ENCODE data around the gene NIP7.

Gene NIP7

GRCh38 chr16:69328854-69329316 is 10.7 kb upstream of the NIP7 start:
- Histone ChIP-seq H3K4me3 (ENCODE audit: low read length) (peak overlapping the region; percentile 88), H3K4me1 (ENCODE audit: control insufficient read depth, insufficient read depth, low read length) (peaks cover 42% of the 10 kb centered on the region), H3K36me3 (ENCODE audit: control insufficient read depth, insufficient read depth, low read length, severe bottlenecking) (peaks cover 55% of the 10 kb centered on the region), H3K27me3 (replicated peaks; ENCODE audit: control insufficient read depth, insufficient read depth, low read length) (no peaks in the 10 kb centered on the region), H3K9ac (ENCODE audit: low read length) (peak overlapping the region; percentile 96), H3K9me3 (ENCODE audit: control insufficient read depth, low read length) (no peaks in the 10 kb centered on the region)
- no peak for DNase-seq (ENCODE audit: low read depth)

GRCh38 chr16:69329369-69330285 is 9.9 kb upstream of the NIP7 start:
- peaks cover 55% of the 10 kb centered on the region for H3K36me3 ChIP-seq (ENCODE audit: control insufficient read depth, insufficient read depth, low read length, severe bottlenecking)
- no peaks in the 10 kb centered on the region for H3K27me3 ChIP-seq (replicated peaks; ENCODE audit: control insufficient read depth, insufficient read depth, low read length)
- peak overlapping the region; percentile 88 for H3K4me3 ChIP-seq (ENCODE audit: low read length)
- no peak for DNase-seq (ENCODE audit: low read depth)
- H3K9ac ChIP-seq (ENCODE audit: low read length): peak overlapping the region; percentile 96
- peaks cover 37% of the 10 kb centered on the region for H3K4me1 ChIP-seq (ENCODE audit: control insufficient read depth, insufficient read depth, low read length)
- H3K9me3 ChIP-seq (ENCODE audit: control insufficient read depth, low read length): no peaks in the 10 kb centered on the region

GRCh38 chr16:69330286-69331109 is 9.1 kb upstream of the NIP7 start, which contains the start of gene PDF:
Gene PDF (minus strand): TSS chr16:69330588. CDS start chr16:69330570, 18 bp downstream.
- Histone ChIP-seq H3K4me3 (ENCODE audit: low read length) (peak within 1 kb of the TSS; percentile 88), H3K4me1 (ENCODE audit: control insufficient read depth, insufficient read depth, low read length) (peaks cover 32% of the 10 kb centered on the region), H3K36me3 (ENCODE audit: control insufficient read depth, insufficient read depth, low read length, severe bottlenecking) (peaks cover 58% of the 10 kb centered on the region), H3K9me3 (ENCODE audit: control insufficient read depth, low read length) (no peaks in the 10 kb centered on the region), H3K27me3 (replicated peaks; ENCODE audit: control insufficient read depth, insufficient read depth, low read length) (no peaks in the 10 kb centered on the region), H3K9ac (ENCODE audit: low read length) (peak within 1 kb of the TSS; percentile 96)
- peak; percentile 98 for DNase-seq (ENCODE audit: low read depth)

GRCh38 chr16:69334696-69335095 is 4.9 kb upstream of the NIP7 start:
- no peaks in the 10 kb centered on the region for H3K27me3 ChIP-seq (replicated peaks; ENCODE audit: control insufficient read depth, insufficient read depth, low read length)
- no peaks in the 10 kb centered on the region for H3K9me3 ChIP-seq (ENCODE audit: control insufficient read depth, low read length)
- DNase-seq (ENCODE audit: low read depth): no peak
- peaks cover 48% of the 10 kb centered on the region for H3K36me3 ChIP-seq (ENCODE audit: control insufficient read depth, insufficient read depth, low read length, severe bottlenecking)
- H3K9ac ChIP-seq (ENCODE audit: low read length): no peak overlapping the region
- peaks cover 7% of the 10 kb centered on the region for H3K4me1 ChIP-seq (ENCODE audit: control insufficient read depth, insufficient read depth, low read length)
- no peak overlapping the region for H3K4me3 ChIP-seq (ENCODE audit: low read length)

- Histone ChIP-seq H3K27me3 (replicated peaks; ENCODE audit: control insufficient read depth, insufficient read depth, low read length) (no peaks in the 10 kb centered on the region), H3K9me3 (ENCODE audit: control insufficient read depth, low read length) (no peaks in the 10 kb centered on the region), H3K36me3 (ENCODE audit: control insufficient read depth, insufficient read depth, low read length, severe bottlenecking) (peaks cover 52% of the 10 kb centered on the region), H3K4me1 (ENCODE audit: control insufficient read depth, insufficient read depth, low read length) (peaks cover 20% of the 10 kb centered on the region), H3K9ac (ENCODE audit: low read length) (peak overlapping the region; percentile 98), H3K4me3 (ENCODE audit: low read length) (peak overlapping the region; percentile 99)
- no peak for DNase-seq (ENCODE audit: low read depth)
These were observed 849 bp upstream of the NIP7 start for GRCh38 chr16:69338557-69339288.

- Histone ChIP-seq H3K27me3 (replicated peaks; ENCODE audit: control insufficient read depth, insufficient read depth, low read length) (no peaks in the 10 kb centered on the region), H3K4me3 (ENCODE audit: low read length) (peak overlapping the region; percentile 99), H3K9ac (ENCODE audit: low read length) (peak overlapping the region; percentile 98), H3K36me3 (ENCODE audit: control insufficient read depth, insufficient read depth, low read length, severe bottlenecking) (peaks cover 43% of the 10 kb centered on the region), H3K9me3 (ENCODE audit: control insufficient read depth, low read length) (no peaks in the 10 kb centered on the region), H3K4me1 (ENCODE audit: control insufficient read depth, insufficient read depth, low read length) (peaks cover 20% of the 10 kb centered on the region)
- DNase-seq (ENCODE audit: low read depth): peak; percentile 32
These were observed 598 bp downstream of the NIP7 start for GRCh38 chr16:69340095-69340644.

GRCh38 chr16:69344171-69344570 is 4.6 kb downstream of the NIP7 start:
- Histone ChIP-seq H3K27me3 (replicated peaks; ENCODE audit: control insufficient read depth, insufficient read depth, low read length) (no peaks in the 10 kb centered on the region), H3K4me1 (ENCODE audit: control insufficient read depth, insufficient read depth, low read length) (peaks cover 13% of the 10 kb centered on the region), H3K36me3 (ENCODE audit: control insufficient read depth, insufficient read depth, low read length, severe bottlenecking) (peaks cover 38% of the 10 kb centered on the region), H3K9ac (ENCODE audit: low read length) (no peak overlapping the region), H3K4me3 (ENCODE audit: low read length) (no peak overlapping the region), H3K9me3 (ENCODE audit: control insufficient read depth, low read length) (no peaks in the 10 kb centered on the region)
- no peak for DNase-seq (ENCODE audit: low read depth)

- no peak overlapping the region for H3K4me3 ChIP-seq (ENCODE audit: low read length)
- no peaks in the 10 kb centered on the region for H3K9me3 ChIP-seq (ENCODE audit: control insufficient read depth, low read length)
- no peak overlapping the region for H3K9ac ChIP-seq (ENCODE audit: low read length)
- DNase-seq (ENCODE audit: low read depth): no peak
- peaks cover 7% of the 10 kb centered on the region for H3K4me1 ChIP-seq (ENCODE audit: control insufficient read depth, insufficient read depth, low read length)
- no peaks in the 10 kb centered on the region for H3K27me3 ChIP-seq (replicated peaks; ENCODE audit: control insufficient read depth, insufficient read depth, low read length)
- peaks cover 44% of the 10 kb centered on the region for H3K36me3 ChIP-seq (ENCODE audit: control insufficient read depth, insufficient read depth, low read length, severe bottlenecking)
These were observed 6.4 kb downstream of the NIP7 start for GRCh38 chr16:69345923-69346322.

GRCh38 chr16:69346683-69347082 is 7.1 kb downstream of the NIP7 start:
- no peak overlapping the region for H3K9ac ChIP-seq (ENCODE audit: low read length)
- H3K4me1 ChIP-seq (ENCODE audit: control insufficient read depth, insufficient read depth, low read length): no peaks in the 10 kb centered on the region
- no peak for DNase-seq (ENCODE audit: low read depth)
- no peaks in the 10 kb centered on the region for H3K9me3 ChIP-seq (ENCODE audit: control insufficient read depth, low read length)
- H3K4me3 ChIP-seq (ENCODE audit: low read length): no peak overlapping the region
- peaks cover 44% of the 10 kb centered on the region for H3K36me3 ChIP-seq (ENCODE audit: control insufficient read depth, insufficient read depth, low read length, severe bottlenecking)
- no peaks in the 10 kb centered on the region for H3K27me3 ChIP-seq (replicated peaks; ENCODE audit: control insufficient read depth, insufficient read depth, low read length)

- no peak overlapping the region for H3K4me3 ChIP-seq (ENCODE audit: low read length)
- H3K4me1 ChIP-seq (ENCODE audit: control insufficient read depth, insufficient read depth, low read length): no peaks in the 10 kb centered on the region
- no peak overlapping the region for H3K9ac ChIP-seq (ENCODE audit: low read length)
- no peaks in the 10 kb centered on the region for H3K9me3 ChIP-seq (ENCODE audit: control insufficient read depth, low read length)
- no peak for DNase-seq (ENCODE audit: low read depth)
- peaks cover 33% of the 10 kb centered on the region for H3K36me3 ChIP-seq (ENCODE audit: control insufficient read depth, insufficient read depth, low read length, severe bottlenecking)
- no peaks in the 10 kb centered on the region for H3K27me3 ChIP-seq (replicated peaks; ENCODE audit: control insufficient read depth, insufficient read depth, low read length)
These were observed 8.7 kb downstream of the NIP7 start for GRCh38 chr16:69348222-69348621.

Measured in adipocyte (in vitro differentiated cells).